GM19395 (cell line): ENCODE results near the gene KIF11.
A peak's percentile ranks its signal among the peaks of the same experiment; 100 is the strongest.
"Not testable (repeated sequence)": the region's sequence is repeated elsewhere in the genome, so short reads cannot be mapped to it uniquely, and the experiment has no call there.

ENCODE experiments used
- ATAC-seq: cut with Tn5 transposase; IDR thresholded peaks from one replicate; pipeline ENCODE4 v1.9.1; 2021; ENCODE audit warnings: mild to moderate bottlenecking, moderate library complexity; ENCODE audit not compliant: unreplicated experiment

KIF11 gene

GRCh38 chr10:92590623-92591549 is 2.0 kb upstream of the KIF11 start:
- peak; percentile 19 for ATAC-seq

DNA sequence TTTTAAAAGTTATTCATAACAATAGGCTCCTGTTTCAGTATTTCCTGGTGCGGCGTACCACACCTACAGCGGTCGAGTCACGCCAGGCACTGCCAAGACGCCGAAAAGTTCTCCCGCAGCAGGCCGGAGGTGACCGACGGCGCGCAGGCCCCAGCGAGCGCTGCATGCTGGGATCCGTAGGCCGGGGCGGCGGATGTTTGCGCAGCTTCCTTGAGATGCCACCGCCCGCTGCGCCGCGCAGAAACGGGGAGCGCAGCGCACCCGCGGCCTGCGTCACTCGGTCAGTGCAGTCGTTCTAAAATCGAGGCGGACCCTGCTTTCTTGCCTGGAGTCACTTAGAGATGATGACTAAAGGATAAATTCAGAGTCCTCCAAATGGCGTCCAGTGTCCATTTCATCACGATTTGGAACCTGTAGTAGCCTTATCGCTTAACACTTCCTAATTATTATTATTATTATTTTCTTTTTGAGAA is 1.3 kb upstream of the KIF11 start:
- ATAC-seq: peak; percentile 73

GRCh38 chr10:92593619-92594588 is 974 bp downstream of the KIF11 start:
- ATAC-seq: no peak

GRCh38 chr10:92595505-92595904 is 2.6 kb downstream of the KIF11 start:
- no peak for ATAC-seq

- no peak for ATAC-seq
Observed at GRCh38 chr10:92598321-92598720, 5.4 kb downstream of the KIF11 start.

- ATAC-seq: no peak
Observed at GRCh38 chr10:92604841-92605240, 11.9 kb downstream of the KIF11 start.

- ATAC-seq: no peak
Observed at GRCh38 chr10:92615515-92615914, 22.6 kb downstream of the KIF11 start.

DNA sequence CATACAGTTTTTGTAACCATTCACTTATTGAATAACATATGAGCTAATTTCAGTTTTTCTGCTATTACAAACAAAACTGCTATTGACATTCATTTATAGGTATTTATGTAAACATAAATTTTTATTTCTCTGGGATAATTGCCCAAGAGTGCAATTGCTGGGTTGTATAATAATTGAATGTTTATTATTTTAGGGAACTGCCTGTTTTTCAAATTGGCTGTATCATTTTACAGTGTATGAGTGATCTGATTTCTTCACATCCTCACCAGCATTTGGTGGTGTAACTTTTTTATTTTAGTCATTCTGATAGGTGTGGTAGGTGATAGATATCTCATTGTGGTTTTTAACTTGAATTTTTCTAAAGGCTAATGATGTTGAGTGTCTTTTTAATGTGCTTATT is 26.4 kb downstream of the KIF11 start:
- ATAC-seq: no peak

GRCh38 chr10:92627845-92628480 is 35.0 kb downstream of the KIF11 start:
- ATAC-seq: no peak

- no peak for ATAC-seq
Observed at GRCh38 chr10:92629945-92630344, 37.0 kb downstream of the KIF11 start.

GRCh38 chr10:92638037-92638436 is 45.1 kb downstream of the KIF11 start:
- ATAC-seq: no peak

DNA sequence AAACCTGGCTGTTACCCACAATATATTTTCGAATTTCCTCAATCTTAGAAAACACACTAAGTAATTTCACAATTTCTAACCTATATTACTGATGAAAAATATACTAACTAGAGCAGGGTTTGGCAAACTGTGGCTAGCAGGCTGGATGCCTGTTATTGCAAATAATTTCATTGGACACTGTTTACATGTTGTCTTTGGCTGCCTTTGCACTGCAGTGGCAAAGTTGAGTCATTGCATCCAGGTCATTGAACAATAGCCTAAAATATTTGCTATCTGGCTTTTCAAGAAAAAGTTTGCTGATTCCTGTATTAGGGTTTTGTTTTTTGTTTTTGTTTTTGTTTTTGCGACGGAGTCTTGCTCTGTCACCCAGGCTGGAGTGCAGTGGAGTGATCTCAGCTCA is 47.2 kb downstream of the KIF11 start:
- no peak for ATAC-seq

DNA sequence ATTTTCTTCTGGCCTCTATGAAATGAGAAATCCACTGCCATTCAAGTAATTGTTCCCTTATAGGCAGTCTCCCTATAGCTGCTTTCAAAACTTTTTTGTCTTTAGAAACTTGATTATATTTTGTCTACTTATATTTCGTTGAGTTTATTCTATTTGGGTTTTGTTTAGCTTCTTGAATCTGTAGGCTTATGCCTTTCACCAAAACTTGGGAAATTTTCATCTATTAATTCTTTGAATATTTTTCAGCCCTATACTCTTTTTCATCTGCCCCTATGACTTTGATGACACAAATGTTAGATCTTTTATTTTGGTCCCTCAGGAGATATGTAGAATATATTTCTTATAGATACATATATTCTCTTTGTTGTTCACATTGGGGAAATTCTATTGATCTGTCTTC is 48.6 kb downstream of the KIF11 start:
- no peak for ATAC-seq

- no peak for ATAC-seq
Observed at GRCh38 chr10:92644921-92645320, 52.0 kb downstream of the KIF11 start.

GRCh38 chr10:92650864-92651263 is 57.9 kb downstream of the KIF11 start:
- ATAC-seq: not testable (repeated sequence)

- ATAC-seq: no peak
Observed at GRCh38 chr10:92655426-92655825, 62.5 kb downstream of the KIF11 start.

- ATAC-seq: no peak
Observed at GRCh38 chr10:92656266-92656961, 63.5 kb downstream of the KIF11 start.

DNA sequence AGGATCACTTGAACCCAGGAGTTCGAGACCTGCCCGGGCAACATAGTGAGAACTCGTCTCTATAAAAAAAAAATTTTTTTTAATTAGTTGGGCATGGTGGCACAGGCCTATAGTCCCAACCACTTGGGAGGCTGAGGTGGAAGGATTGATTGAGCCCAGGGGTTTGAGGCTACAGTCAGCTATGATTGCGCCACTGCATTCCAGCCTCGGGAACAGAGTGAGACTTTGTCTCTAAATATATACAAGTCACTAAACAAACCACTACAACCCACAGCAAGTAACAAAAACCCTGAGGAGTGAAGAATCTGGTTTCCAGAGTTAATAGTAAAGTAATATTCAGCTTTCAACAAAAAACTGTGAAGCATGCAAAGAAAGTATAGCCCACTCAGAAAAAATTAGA is 64.1 kb downstream of the KIF11 start:
- no peak for ATAC-seq

DNA sequence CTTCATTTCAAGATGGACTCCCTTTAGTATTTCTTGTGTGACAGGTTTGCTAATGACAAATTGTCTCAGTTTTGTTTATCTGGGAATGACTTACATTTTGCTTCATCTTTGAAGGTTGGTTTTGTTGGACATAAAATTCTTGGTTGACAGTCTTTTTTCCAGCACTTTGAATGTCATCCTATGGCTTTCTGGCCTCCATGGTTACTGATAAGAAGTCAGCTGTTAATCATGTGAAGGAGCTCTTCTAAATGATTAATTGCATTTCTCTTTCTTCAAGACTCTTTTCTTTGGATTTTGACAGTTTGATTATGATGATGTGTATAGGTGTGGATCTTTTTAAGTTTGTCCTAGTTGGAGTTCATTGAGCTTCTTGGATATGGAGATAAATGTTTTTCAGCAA is 69.9 kb downstream of the KIF11 start:
- no peak for ATAC-seq

DNA sequence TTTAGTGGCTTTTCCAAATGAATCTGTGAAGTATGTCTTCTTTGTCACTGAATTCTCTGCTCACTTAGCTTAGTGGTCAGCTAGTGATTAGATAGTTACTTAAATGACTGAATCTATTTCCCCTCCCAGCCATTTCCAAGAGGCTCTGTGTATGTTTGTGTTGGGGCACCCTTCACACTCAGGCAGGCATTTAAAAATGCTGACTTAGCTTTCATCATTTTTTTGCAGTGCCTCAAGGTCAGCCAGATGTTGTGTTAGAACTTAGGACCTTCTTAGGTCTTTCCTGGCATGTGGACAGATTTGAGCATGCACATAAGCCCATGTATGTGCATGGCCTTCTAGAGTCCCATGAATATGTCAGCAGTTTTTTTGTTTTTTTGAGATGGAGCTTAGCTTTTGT is 71.4 kb downstream of the KIF11 start:
- ATAC-seq: no peak
